Stimulated activated CD4-positive, alpha-beta T cell treated with anti-CD3 and anti-CD28 coated beads, Interleukin-4, amount 100 ng/mL, for 48 hours (primary cell): ENCODE data around the gene CRADD.

Experiments used
- DNase-seq, 2 donors: peaks; one replicate each; pipeline ENCODE4 v3.0.0-alpha.2; 2020; ENCODE audit warnings: low read depth in 2 of 2

The CRADD gene

GRCh38 chr12:93841671-93842070, 164.5 kb downstream of the CRADD start:
- DNase-seq, result no peak

DNA sequence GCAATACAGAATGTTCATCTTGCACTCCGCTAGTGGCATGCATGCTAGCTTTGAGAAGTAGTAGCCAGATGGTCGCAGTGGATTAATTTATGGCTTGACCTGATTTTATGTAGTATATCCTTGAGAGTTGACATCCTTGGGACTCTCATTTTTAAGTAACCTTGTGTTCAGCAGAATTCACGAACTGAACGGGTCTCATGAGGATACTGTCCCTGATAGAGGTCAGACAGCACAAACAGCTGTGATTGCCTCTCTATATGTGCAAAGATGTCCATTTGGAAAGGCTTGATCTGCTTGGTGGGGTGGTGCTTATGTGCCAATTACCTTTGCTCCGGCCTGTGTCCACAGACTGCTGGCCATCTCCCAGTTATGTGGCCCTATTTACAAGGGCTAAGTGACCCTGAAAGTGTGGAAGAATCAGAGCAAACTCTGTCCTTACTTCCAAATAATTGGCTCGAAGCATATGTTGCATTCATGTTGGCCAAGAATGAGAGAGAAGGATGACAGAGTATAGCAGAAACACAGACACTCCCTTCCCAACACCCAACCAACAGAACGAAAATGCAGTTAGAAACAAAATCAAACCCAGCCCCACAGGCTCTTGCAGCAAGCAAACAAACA, 167.1 kb downstream of the CRADD start:
- no peak for DNase-seq

DNA sequence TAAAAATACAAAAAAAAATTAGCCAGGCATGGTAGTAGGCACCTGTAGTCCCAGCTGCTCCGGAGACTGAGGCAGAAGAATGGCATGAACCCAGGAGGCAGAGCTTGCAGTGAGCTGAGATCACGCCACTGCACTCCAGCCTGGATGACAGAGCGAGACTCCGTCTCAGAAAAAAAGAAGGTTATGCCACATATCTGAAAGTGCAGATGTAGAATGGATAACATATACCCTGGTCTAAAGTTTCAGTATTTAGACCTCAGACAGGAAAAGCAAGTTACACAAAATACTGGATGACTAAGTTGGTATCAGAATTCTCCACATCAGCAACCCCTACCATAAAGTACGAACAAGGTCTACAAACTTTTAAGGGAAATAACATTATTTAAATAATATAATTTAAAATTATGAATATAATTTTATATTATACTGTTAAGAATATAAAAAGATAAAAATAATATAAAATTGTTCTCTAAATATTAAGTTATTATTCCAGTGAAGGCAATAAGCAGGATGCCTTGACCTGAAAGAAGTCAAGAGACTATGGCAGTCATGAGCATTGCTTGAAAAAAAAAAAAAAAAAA, 169.9 kb downstream of the CRADD start:
- no peak for DNase-seq

DNA sequence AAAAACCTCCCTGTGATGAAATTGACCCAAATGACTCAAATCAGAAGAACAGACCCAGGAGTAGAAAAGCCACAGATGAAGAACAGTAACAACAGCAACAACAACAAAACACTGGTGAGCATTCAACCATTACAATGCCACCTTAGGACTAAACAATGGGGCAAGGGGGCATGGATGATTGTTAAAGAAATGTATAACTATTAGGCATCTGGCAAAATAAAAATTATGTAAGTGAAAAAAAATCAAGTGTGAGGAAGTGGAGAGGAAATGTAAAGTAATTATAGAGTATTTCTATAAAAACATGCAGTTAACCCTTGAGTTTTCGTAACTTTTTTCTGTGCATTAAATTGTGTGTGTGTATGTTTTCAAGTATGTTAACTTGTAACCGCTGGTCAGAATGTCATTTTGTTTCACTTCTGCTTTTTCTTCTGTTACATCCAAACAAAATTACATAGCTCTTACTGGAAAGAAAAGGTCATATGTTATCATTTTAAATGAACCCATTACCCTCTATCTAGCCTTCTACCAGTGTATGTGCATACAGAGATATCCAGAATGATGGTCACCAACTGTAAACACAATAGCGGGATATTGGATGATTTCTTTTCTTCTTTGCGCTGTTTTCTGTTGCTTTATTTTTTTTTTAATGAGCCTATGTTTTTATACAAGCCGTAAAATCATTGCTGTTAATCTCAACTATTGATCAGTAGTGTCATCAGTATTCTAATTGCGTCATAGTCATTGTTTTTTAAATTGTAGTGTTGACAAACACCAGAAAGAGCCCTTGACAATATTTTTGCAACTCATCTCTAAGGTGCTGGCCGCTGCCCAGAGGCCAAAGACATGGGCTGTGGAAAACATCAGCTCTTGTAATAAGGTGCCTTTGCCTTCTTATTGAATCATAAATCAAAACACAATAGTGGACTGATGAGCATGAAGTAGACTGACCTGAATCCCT, 170.6 kb downstream of the CRADD start:
- no peak for DNase-seq

GRCh38 chr12:93848523-93849101, 171.4 kb downstream of the CRADD start:
- DNase-seq, result no peak

- no peak for DNase-seq
These were observed 172.8 kb downstream of the CRADD start for GRCh38 chr12:93849946-93850345.

DNA sequence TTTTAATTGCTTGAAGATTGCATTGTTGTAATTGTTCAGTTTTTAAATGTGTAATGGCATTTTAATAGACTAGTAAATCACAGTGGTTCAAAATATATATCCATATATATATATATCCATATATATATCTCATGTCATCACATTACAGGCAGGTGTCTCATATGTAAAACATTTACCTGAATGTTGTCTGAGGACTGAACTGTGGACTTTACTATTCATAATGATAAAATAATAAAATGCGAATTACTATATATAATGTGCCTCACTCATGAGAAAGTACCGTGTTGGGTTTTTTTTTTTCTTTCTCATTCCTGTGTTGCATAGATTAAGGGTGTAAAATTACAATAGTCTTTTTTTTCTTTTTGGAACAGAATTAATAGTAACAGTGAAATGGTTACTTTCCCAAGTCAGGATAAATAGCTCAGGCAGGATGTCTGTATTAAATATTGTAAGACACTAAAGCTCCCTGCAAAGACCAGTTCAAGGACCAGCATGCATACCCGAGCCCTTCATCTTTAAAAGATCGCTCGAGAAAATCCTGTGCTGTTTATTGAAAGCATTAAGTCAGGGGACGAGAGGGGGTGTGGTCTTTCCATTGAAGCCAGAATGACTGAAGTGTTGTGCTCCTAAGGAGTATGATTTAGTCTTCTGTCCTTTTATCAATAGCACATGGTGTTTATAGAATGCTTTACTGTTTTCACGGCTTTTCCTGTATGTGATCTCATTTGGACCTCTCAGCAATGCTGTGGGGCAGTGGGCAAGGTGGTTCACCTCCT, 173.5 kb downstream of the CRADD start:
- no peak for DNase-seq

DNA sequence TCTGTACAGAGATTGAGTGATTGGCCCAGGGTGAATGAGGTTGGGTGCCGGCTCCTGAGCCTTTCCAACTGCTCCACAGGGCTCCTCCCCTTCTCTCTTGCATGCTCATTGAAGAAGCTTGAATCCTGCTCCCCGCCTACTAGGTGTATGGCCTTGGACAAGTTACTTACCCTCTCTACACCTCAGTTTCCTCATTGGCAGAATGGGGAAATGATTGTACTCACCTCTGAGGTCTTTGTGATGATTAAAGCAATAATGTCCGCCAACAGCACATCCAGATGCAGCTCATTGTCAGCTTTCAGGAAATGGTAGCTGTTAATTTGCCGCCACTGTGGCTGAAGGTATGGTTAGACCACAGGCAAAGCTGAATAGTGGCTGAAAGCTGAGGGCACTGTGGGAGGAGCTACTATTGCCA, 174.1 kb downstream of the CRADD start:
- no peak for DNase-seq

GRCh38 chr12:93852173-93852591, 175.0 kb downstream of the CRADD start:
- DNase-seq, result no peak

- no peak for DNase-seq
These were observed 176.7 kb downstream of the CRADD start for GRCh38 chr12:93853698-93854478.

DNA sequence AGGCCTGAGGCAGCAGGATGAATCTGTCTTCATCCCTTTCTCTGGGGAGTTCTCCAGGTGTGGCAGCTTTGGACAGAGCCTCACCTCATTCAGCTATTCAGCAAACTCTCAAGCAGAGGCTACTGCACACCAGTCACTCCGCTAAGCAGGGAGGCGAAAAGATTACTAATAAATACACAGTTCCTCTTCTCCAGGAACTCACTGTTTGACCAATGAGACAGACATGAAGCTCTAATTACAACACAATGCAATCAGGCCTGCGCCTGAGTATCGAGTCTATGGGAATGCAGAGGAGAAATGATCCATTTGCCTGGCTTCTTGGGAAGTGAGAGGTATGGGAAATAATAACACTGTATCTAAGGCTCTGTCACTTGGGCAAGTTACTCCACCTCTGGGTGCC, 178.1 kb downstream of the CRADD start:
- no peak for DNase-seq

DNA sequence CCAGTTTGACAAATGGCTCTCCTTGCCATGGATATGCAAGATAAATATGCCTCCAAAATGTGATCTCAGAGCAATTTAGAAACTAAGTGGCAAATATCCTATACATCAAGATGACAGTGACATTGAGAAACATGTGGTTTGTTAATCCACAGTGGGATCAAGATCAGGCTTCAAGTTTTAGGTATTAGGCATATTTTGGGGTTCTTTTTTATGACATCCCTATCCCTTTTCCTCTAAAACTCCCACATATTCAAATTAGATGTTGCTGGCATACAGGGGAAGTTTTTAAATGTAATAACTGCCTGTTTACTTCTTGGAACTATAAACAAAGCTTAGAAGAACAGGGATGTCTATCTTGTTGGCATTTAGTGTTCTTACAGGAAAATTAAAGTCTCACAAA, 179.4 kb downstream of the CRADD start:
- DNase-seq, result no peak

GRCh38 chr12:93857279-93857938, 180.2 kb downstream of the CRADD start:
- no peak for DNase-seq

- no peak for DNase-seq
These were observed 180.8 kb downstream of the CRADD start for GRCh38 chr12:93857991-93858447.

DNA sequence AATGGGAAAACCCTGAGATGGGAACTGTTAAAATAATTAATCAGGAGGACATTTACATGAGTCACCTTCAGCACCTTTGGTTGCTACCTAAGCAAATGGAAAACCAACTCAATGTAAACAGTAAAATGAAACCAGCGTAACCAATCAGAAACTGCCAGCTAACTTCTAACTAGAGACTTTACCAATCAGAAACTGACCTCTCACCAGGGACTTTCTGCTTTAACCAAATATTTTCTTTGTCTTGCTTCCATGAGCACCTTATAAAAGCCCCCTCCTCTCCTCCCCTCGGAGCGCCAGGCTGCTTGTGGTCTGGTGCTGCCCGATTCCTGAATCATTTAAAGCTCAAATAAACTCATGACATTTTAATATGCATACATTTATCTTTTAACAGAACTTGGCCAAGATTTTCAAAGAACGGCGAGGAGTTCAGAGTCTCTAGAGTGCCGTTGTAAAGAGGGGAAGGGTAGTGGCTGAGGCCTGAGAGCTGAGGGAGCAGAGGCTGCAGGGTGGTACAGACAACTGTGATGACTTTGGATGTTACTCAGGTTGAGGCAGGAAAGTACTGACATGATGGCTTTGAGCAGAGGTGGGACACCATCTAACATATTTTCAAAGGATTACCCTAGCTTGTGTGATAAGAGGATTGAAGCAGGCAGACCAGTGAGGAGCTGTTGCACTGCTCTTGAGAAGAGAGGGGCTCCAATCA, 183.6 kb downstream of the CRADD start:
- DNase-seq, result no peak

GRCh38 chr12:93862424-93862823, 185.2 kb downstream of the CRADD start:
- no peak for DNase-seq

- no peak for DNase-seq
These were observed 188.6 kb downstream of the CRADD start for GRCh38 chr12:93865751-93866150.

DNA sequence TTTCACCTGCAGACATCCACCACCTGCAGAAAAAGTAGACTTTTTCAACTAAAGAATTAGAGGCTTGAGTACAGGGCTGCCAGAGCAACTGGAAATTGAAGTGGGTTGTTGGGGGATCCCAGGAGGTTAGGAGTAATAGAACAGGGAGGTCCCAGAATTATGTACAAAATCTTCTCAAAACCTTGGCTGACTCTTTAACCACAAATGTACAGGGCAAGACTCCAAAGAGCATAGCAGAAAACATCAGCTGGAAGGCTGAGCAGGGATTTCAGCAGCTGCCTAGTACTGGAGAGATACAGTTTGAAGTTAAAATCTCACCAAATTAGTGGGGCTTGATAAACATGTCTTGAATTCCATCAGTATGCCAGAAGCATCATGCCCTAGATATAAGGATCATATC, 191.6 kb downstream of the CRADD start:
- no peak for DNase-seq

- DNase-seq, result no peak
These were observed 193.0 kb downstream of the CRADD start for GRCh38 chr12:93870020-93870795.
